HTERT RPE-1 (cell line): Measurements from ENCODE around the gene FAM53B.

Source experiments
- in situ Hi-C: fragments of 300-500 bp; cut with MboI; formaldehyde crosslinking; loops from 4 replicates; pipeline ENCODE4 v1.14.3; 2020; ENCODE audit warnings: low sequenced_read_pairs

FAM53B gene

GRCh38 chr10:124728071-124728829 is 15.9 kb downstream of the FAM53B start:
- in situ Hi-C loops, result no loop called here

- in situ Hi-C loops, result no loop called here
Observed at GRCh38 chr10:124727361-124727960, 16.7 kb downstream of the FAM53B start.

- in situ Hi-C loops, result no loop called here
Observed at GRCh38 chr10:124725791-124726190, 18.4 kb downstream of the FAM53B start.

GRCh38 chr10:124725171-124725631 is 19.0 kb downstream of the FAM53B start:
- in situ Hi-C loops, result no loop called here

- in situ Hi-C loops, result no loop called here
Observed at GRCh38 chr10:124724279-124725027, 19.7 kb downstream of the FAM53B start.

GRCh38 chr10:124723826-124724225 is 20.4 kb downstream of the FAM53B start:
- in situ Hi-C loops, result no loop called here

GRCh38 chr10:124722798-124723783 is 21.1 kb downstream of the FAM53B start:
- in situ Hi-C loops, result no loop called here

GRCh38 chr10:124721330-124722045 is 22.7 kb downstream of the FAM53B start:
- in situ Hi-C loops, result no loop called here

GRCh38 chr10:124719213-124719851 is 24.8 kb downstream of the FAM53B start:
- in situ Hi-C loops, result no loop called here

- in situ Hi-C loops, result no loop called here
Observed at GRCh38 chr10:124717911-124718741, 26.1 kb downstream of the FAM53B start.

GRCh38 chr10:124717041-124717757 is 27.0 kb downstream of the FAM53B start:
- in situ Hi-C loops, result no loop called here

- in situ Hi-C loops, result no loop called here
Observed at GRCh38 chr10:124716369-124716768, 27.8 kb downstream of the FAM53B start.

- in situ Hi-C loops, result no loop called here
Observed at GRCh38 chr10:124715439-124715838, 28.7 kb downstream of the FAM53B start.

GRCh38 chr10:124713679-124714255 is 30.4 kb downstream of the FAM53B start:
- in situ Hi-C loops, result no loop called here

GRCh38 chr10:124712704-124713407 is 31.3 kb downstream of the FAM53B start:
- in situ Hi-C loops, result no loop called here

- in situ Hi-C loops, result no loop called here
Observed at GRCh38 chr10:124711145-124711544, 33.0 kb downstream of the FAM53B start.
